Trophoblast cell (in vitro differentiated cells and primary cell): ENCODE results near the gene IRX2. TPM values are rescaled to one million over a fixed set of nuclear protein-coding genes. Genes with fewer than 3 reads are reported as not detected.

Experiments
- DNase-seq, 2 donors: peaks; one replicate each; pipeline ENCODE4 v3.0.0-alpha.2; 2016
- H2AFZ ChIP-seq: 2 replicates; pipeline ENCODE4 v1.6.1; 2013; ENCODE audit warnings: low read length, moderate library complexity, mild to moderate bottlenecking; ENCODE audit not compliant: insufficient read depth, poor library complexity
- H2AK5ac ChIP-seq: 2 replicates; pipeline ENCODE4 v1.6.1; 2013; ENCODE audit warnings: mild to moderate bottlenecking, low read length
- H2BK120ac ChIP-seq: 2 replicates; pipeline ENCODE4 v1.6.1; 2013; ENCODE audit warnings: low read length, mild to moderate bottlenecking, moderate library complexity; ENCODE audit not compliant: insufficient read depth, poor library complexity
- H2BK12ac ChIP-seq: 2 replicates; pipeline ENCODE4 v1.6.1; 2013; ENCODE audit warnings: mild to moderate bottlenecking, low read length, moderate library complexity
- H2BK5ac ChIP-seq: 2 replicates; pipeline ENCODE4 v1.6.1; 2013; ENCODE audit warnings: low read length, low read depth, moderate library complexity, mild to moderate bottlenecking; ENCODE audit not compliant: poor library complexity
- H3K14ac ChIP-seq: 2 replicates; pipeline ENCODE4 v1.6.1; 2013; ENCODE audit warnings: mild to moderate bottlenecking, low read length
- H3K18ac ChIP-seq: 2 replicates; pipeline ENCODE4 v1.6.1; 2013; ENCODE audit warnings: mild to moderate bottlenecking, low read length
- H3K23ac ChIP-seq: 2 replicates; pipeline ENCODE4 v1.6.1; 2013; ENCODE audit warnings: low read length
- H3K27ac ChIP-seq: 2 replicates; pipeline ENCODE4 v1.5.1; 2013; ENCODE audit warnings: low read depth, mild to moderate bottlenecking, inconsistent platforms, low read length, moderate library complexity
- H3K27me3 ChIP-seq: 2 replicates; pipeline ENCODE4 v1.6.1; 2013; ENCODE audit warnings: inconsistent platforms, mild to moderate bottlenecking, low read length, moderate library complexity; ENCODE audit not compliant: insufficient read depth
- H3K36me3 ChIP-seq, 2 experiments: 1 replicate in 1 of 2; 2 replicates in 1 of 2; pipeline ENCODE4 v1.6.1; 2013; ENCODE audit warnings: low read length in 2 of 2, mild to moderate bottlenecking in 2 of 2, moderate library complexity in 1 of 2; ENCODE audit not compliant: insufficient read depth in 2 of 2, control insufficient read depth in 1 of 2
- H3K4ac ChIP-seq: 2 replicates; pipeline ENCODE4 v1.6.1; 2013; ENCODE audit warnings: low read depth, mild to moderate bottlenecking, low read length, moderate library complexity
- H3K4me1 ChIP-seq, 2 experiments: 1 replicate in 1 of 2; 2 replicates in 1 of 2; pipeline ENCODE4 v1.6.1; 2013; ENCODE audit warnings: low read length in 2 of 2, mild to moderate bottlenecking in 2 of 2, moderate library complexity in 1 of 2; ENCODE audit not compliant: insufficient read depth in 2 of 2, control insufficient read depth in 1 of 2
- H3K4me2 ChIP-seq: 2 replicates; pipeline ENCODE4 v1.6.1; 2013; ENCODE audit warnings: inconsistent platforms, mild to moderate bottlenecking, low read length, moderate library complexity
- H3K4me3 ChIP-seq: 2 replicates; pipeline ENCODE4 v1.5.1; 2013; ENCODE audit warnings: mild to moderate bottlenecking, low read depth, low read length, inconsistent platforms
- H3K79me1 ChIP-seq: one replicate; pipeline ENCODE4 v1.6.1; 2013; ENCODE audit warnings: low read length
- H3K79me2 ChIP-seq: 2 replicates; pipeline ENCODE4 v1.6.1; 2013; ENCODE audit warnings: low read length, mild to moderate bottlenecking; ENCODE audit not compliant: control insufficient read depth, insufficient read depth, poor library complexity
- H3K9ac ChIP-seq: 2 replicates; pipeline ENCODE4 v1.6.1; 2013; ENCODE audit warnings: mild to moderate bottlenecking, low read length
- H3K9me3 ChIP-seq: 2 replicates; pipeline ENCODE4 v1.6.1; 2013; ENCODE audit warnings: low read depth, mild to moderate bottlenecking, control low read depth, inconsistent platforms, low read length; ENCODE audit not compliant: insufficient read depth
- H4K12ac ChIP-seq: 2 replicates; pipeline ENCODE4 v1.6.1; 2013; ENCODE audit warnings: low read depth, mild to moderate bottlenecking, low read length, moderate library complexity
- H4K8ac ChIP-seq: 2 replicates; pipeline ENCODE4 v1.6.1; 2013; ENCODE audit warnings: low read depth, mild to moderate bottlenecking, low read length, moderate library complexity
- H4K91ac ChIP-seq: one replicate; pipeline ENCODE4 v1.6.1; 2013; ENCODE audit warnings: low read depth, mild to moderate bottlenecking, low read length, moderate library complexity
- WGBS: extraction: QIAGEN DNeasy Blood & Tissue Kit; methylation state at CpG from one replicate; pipeline ENCODE4 v1.1.7; 2013; ENCODE audit warnings: missing lambda C conversion rate; ENCODE audit not compliant: insufficient read length, insufficient coverage; ENCODE audit errors: extremely low coverage; 5-methylcytosine and 5-hydroxymethylcytosine counted together
- polyA plus RNA-seq: library from polyadenylated mRNA; stranded (reverse); fragments of 200-250 nt; gene quantifications from 2 replicates; pipeline ENCODE4 v1.2.3, GENCODE V29; 2013

IRX2 gene
- 10.2 and 10.7 TPM in 2 replicates for polyA plus RNA-seq

DNA sequence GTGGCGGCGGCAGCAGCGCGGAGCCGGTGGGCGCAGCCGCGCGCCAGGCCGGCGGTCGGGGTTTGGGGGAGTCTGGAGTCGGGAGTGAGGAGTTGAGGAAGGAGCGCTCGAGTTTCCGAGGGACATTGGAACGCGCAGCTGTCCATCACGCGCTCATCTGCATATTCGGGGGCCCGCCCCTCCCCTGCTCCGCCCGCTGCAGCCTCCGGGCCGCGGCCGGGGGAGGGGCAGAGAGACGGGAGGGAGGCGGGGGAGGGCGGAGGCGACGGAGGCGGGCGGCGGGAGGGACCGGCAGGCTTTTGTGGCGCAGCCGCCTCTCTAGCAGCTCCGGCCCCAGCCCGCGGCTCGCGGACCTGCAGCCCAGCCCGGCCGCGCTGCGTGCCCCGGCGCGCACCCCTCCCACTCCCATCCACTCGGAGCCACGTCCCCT, at the start of gene IRX2:
Gene IRX2, minus strand, starts transcription at position 86 of the 430 bp plus-strand sequence. CDS start 264 bp downstream, outside the sequence.
- Histone ChIP-seq H2AK5ac (no peak within 1 kb of the TSS), H3K9ac (peak within 1 kb of the TSS; percentile 80), H3K4me2 (peak within 1 kb of the TSS; percentile 99)

DNA sequence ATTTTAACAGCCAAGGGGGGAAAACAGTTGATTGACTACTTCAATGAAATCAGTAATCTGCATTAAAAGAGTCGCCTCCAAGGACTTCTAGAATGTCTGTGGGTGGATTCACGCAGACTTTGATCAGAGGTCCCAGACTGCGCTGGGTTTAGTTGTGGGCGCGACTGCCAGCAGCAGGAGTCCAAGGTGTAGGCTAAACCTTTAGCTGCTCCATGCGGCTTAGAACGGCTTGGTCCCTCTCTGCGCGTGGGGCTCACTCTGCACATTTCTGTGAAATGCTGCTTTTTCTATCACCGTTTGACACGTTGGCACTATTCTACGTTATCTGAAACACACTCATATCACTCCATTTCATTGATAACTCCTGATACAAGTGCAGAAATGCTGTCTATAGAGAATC, 48.6 kb upstream of the IRX2 start:
- no peak overlapping the region for H2BK120ac ChIP-seq
- no peak for DNase-seq
- no peaks in the 10 kb centered on the region for H3K9me3 ChIP-seq
- H3K4me2 ChIP-seq = no peak overlapping the region
- no peak overlapping the region for H3K27ac ChIP-seq
- H3K23ac ChIP-seq = no peak overlapping the region
- H3K4me1 ChIP-seq = peaks cover 1 to 2% of the 10 kb centered on the region in 2 experiments
- H2BK5ac ChIP-seq = no peak overlapping the region
- no peak overlapping the region for H2AFZ ChIP-seq
- no peaks in the 10 kb centered on the region for H3K79me2 ChIP-seq
- H3K4me3 ChIP-seq = no peak overlapping the region
- no CpG with 5 or more reads among the region's 12 CpGs for WGBS
- H3K4ac ChIP-seq = no peak overlapping the region
- no peaks in the 10 kb centered on the region for H3K27me3 ChIP-seq
- H3K18ac ChIP-seq = no peak overlapping the region
- no peak overlapping the region for H3K9ac ChIP-seq
- H4K91ac ChIP-seq = no peak overlapping the region
- no peak overlapping the region for H2AK5ac ChIP-seq
- H2BK12ac ChIP-seq = no peak overlapping the region
- no peaks in the 10 kb centered on the region for H3K79me1 ChIP-seq
- H4K8ac ChIP-seq = no peak overlapping the region
- H4K12ac ChIP-seq = no peak overlapping the region
- H3K14ac ChIP-seq = no peak overlapping the region
- no peaks in the 10 kb centered on the region for H3K36me3 ChIP-seq

More for the DNA sequence above, at the start of gene IRX2:
- H3K27ac ChIP-seq = peak within 1 kb of the TSS; percentile 77
- peak within 1 kb of the TSS; percentile 90 for H2BK5ac ChIP-seq
- peak; percentile 85 to 90 for DNase-seq
- peak within 1 kb of the TSS; percentile 77 for H4K8ac ChIP-seq
- peak within 1 kb of the TSS; percentile 83 for H3K14ac ChIP-seq
- no CpG with 5 or more reads among the region's 53 CpGs for WGBS
- peak within 1 kb of the TSS; percentile 82 for H3K4me3 ChIP-seq
- peaks cover 18% of the 10 kb centered on the region for H3K79me2 ChIP-seq
- H3K18ac ChIP-seq = peak within 1 kb of the TSS; percentile 86
- peak within 1 kb of the TSS; percentile 82 for H2AFZ ChIP-seq
- H3K23ac ChIP-seq = no peak within 1 kb of the TSS
- H4K91ac ChIP-seq = peak within 1 kb of the TSS; percentile 72
- H3K27me3 ChIP-seq = peaks cover 2% of the 10 kb centered on the region
- peaks cover 30% of the 10 kb centered on the region for H3K79me1 ChIP-seq
- H3K4ac ChIP-seq = peak within 1 kb of the TSS; percentile 83
- peaks cover 21 to 24% of the 10 kb centered on the region in 2 experiments for H3K36me3 ChIP-seq
- peaks cover 11% of the 10 kb centered on the region for H3K9me3 ChIP-seq
- H3K4me1 ChIP-seq = peaks cover 30 to 31% of the 10 kb centered on the region in 2 experiments
- peak within 1 kb of the TSS; percentile 71 for H2BK12ac ChIP-seq
- H2BK120ac ChIP-seq = peak within 1 kb of the TSS; percentile 73
- H4K12ac ChIP-seq = peak within 1 kb of the TSS; percentile 92

DNA sequence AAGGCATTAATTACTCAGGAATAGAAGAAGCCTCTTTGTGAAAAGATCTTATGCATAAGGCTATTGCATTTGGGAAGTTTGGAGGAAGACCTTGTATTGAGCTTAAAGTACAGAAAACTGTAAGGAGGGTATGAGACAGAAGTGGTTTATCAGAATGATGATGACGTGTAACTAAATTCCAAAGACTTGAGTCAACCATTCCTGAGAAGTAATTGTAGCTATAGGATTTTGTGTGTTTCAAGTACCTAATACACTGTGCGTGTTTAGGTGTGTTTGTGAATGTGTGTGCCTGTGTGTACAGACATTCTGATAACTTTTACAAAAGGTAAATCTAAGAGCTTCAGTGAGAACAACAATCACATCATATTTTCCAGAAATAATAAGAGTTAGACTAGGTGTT, 46.5 kb upstream of the IRX2 start:
- Histone ChIP-seq H3K23ac (no peak overlapping the region), H3K79me1 (no peaks in the 10 kb centered on the region), H3K36me3 (no peaks in the 10 kb centered on the region), H3K27me3 (no peaks in the 10 kb centered on the region), H3K4ac (no peak overlapping the region), H4K8ac (no peak overlapping the region), H2BK120ac (no peak overlapping the region), H3K79me2 (no peaks in the 10 kb centered on the region), H4K91ac (no peak overlapping the region), H2AK5ac (no peak overlapping the region), H3K4me1 (peaks cover 1 to 2% of the 10 kb centered on the region in 2 experiments), H4K12ac (no peak overlapping the region), H3K27ac (no peak overlapping the region), H3K9ac (no peak overlapping the region), H2BK12ac (no peak overlapping the region), H2AFZ (no peak overlapping the region), H3K4me3 (no peak overlapping the region), H3K9me3 (no peaks in the 10 kb centered on the region), H3K18ac (no peak overlapping the region), H2BK5ac (no peak overlapping the region), H3K4me2 (no peak overlapping the region), H3K14ac (no peak overlapping the region)
- no CpG with 5 or more reads among the region's 2 CpGs for WGBS
- DNase-seq = peak in 1 of 2 donors; percentile 46

DNA sequence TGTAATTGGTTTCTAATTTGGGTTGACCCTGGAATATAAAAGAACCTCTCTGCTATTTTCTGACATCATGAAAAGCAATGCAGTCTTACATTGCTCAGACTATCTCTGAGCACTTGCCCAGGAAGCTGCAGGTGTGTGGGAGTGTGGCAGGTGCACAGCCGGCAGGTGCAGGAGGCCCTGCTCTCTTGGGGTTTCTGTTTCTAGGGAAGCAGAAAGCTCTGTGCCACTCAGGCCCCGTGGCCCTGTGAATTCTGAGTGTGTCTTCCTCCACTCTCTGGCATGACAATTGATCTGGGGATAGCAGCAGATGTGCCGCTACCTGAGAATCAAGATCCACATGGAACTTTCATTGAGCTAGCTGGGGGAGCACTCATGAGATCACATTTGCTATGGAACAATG, 45.7 kb upstream of the IRX2 start:
- H2BK5ac ChIP-seq = no peak overlapping the region
- WGBS = no CpG with 5 or more reads among the region's 3 CpGs

More for the DNA sequence above, 45.7 kb upstream of the IRX2 start:
- H3K4ac ChIP-seq = no peak overlapping the region
- no peak overlapping the region for H3K4me3 ChIP-seq
- no peak overlapping the region for H4K91ac ChIP-seq
- H3K18ac ChIP-seq = no peak overlapping the region
- H3K27ac ChIP-seq = no peak overlapping the region
- no peaks in the 10 kb centered on the region for H3K4me1 ChIP-seq
- no peaks in the 10 kb centered on the region for H3K27me3 ChIP-seq
- peak overlapping the region; percentile 62 for H2AK5ac ChIP-seq
- H3K36me3 ChIP-seq = no peaks in the 10 kb centered on the region
- H3K4me2 ChIP-seq = no peak overlapping the region
- no peak for DNase-seq
- no peak overlapping the region for H2AFZ ChIP-seq
- H3K9me3 ChIP-seq = no peaks in the 10 kb centered on the region
- H2BK12ac ChIP-seq = no peak overlapping the region
- H3K14ac ChIP-seq = no peak overlapping the region
- no peaks in the 10 kb centered on the region for H3K79me2 ChIP-seq
- no peak overlapping the region for H2BK120ac ChIP-seq
- H4K8ac ChIP-seq = no peak overlapping the region
- H3K23ac ChIP-seq = no peak overlapping the region
- no peak overlapping the region for H4K12ac ChIP-seq
- H3K79me1 ChIP-seq = no peaks in the 10 kb centered on the region
- H3K9ac ChIP-seq = no peak overlapping the region
